Measurements from ENCODE around the gene CACNA1B. TPM values are rescaled to one million over a fixed set of nuclear protein-coding genes. Genes with fewer than 3 reads are reported as not detected.

Gene CACNA1B
- total and polyA plus RNA-seq, 8 donors, result 0.15 to 0.34 (median 0.29) TPM; not detected in 1

- intact Hi-C loops (cut with DNase I), result no loop called here
- no peak for TF ChIP-seq CTCF (IDR thresholded peaks at IDR 0.05)
- no peaks in the 10 kb centered on the region for H3K36me3 ChIP-seq
- peak in 1 of 4 donors; percentile 40 for DNase-seq
- H3K4me3 ChIP-seq, result no peak overlapping the region
- no peaks in the 10 kb centered on the region for H3K9me3 ChIP-seq
- H3K27me3 ChIP-seq, result peaks cover 27 to 70% of the 10 kb centered on the region in 2 donors
- peaks cover 0 to 10% of the 10 kb centered on the region in 2 donors for H3K4me1 ChIP-seq
- no peak overlapping the region for H3K27ac ChIP-seq
- no peak for ATAC-seq
Measured at GRCh38 chr9:138024131-138024530, 146.5 kb downstream of the CACNA1B start.

- Histone ChIP-seq H3K27me3 (peaks cover 27 to 76% of the 10 kb centered on the region in 2 donors), H3K27ac (no peak overlapping the region), H3K36me3 (no peaks in the 10 kb centered on the region), H3K4me3 (no peak overlapping the region), H3K4me1 (peaks cover 0 to 10% of the 10 kb centered on the region in 2 donors), H3K9me3 (no peaks in the 10 kb centered on the region)
- DNase-seq, result peak in 1 of 4 donors; percentile 49
- intact Hi-C loops (cut with DNase I), result no loop called here
- no peak for ATAC-seq
- no peak for TF ChIP-seq CTCF (IDR thresholded peaks at IDR 0.05)
Measured at GRCh38 chr9:138024831-138025291, 147.3 kb downstream of the CACNA1B start.

- Histone ChIP-seq H3K4me3 (no peak overlapping the region), H3K9me3 (no peaks in the 10 kb centered on the region), H3K27ac (no peak overlapping the region), H3K36me3 (no peaks in the 10 kb centered on the region), H3K4me1 (peaks cover 0 to 10% of the 10 kb centered on the region in 2 donors), H3K27me3 (peaks cover 27 to 76% of the 10 kb centered on the region in 2 donors)
- TF ChIP-seq CTCF (IDR thresholded peaks at IDR 0.05), result no peak
- peak in 1 of 4 donors; percentile 43 for DNase-seq
- intact Hi-C loops (cut with DNase I), result no loop called here
- ATAC-seq, result no peak
Measured at GRCh38 chr9:138025417-138025816, 147.8 kb downstream of the CACNA1B start.

GRCh38 chr9:138025908-138026307 lies 148.3 kb downstream of the CACNA1B start:
- ATAC-seq (no peak), DNase-seq (peak in 1 of 4 donors; percentile 18)
- intact Hi-C loops (cut with DNase I), result no loop called here
- H3K27ac ChIP-seq, result no peak overlapping the region
- peaks cover 0 to 10% of the 10 kb centered on the region in 2 donors for H3K4me1 ChIP-seq
- H3K4me3 ChIP-seq, result no peak overlapping the region
- peaks cover 28 to 76% of the 10 kb centered on the region in 2 donors for H3K27me3 ChIP-seq
- H3K9me3 ChIP-seq, result no peaks in the 10 kb centered on the region
- TF ChIP-seq CTCF (IDR thresholded peaks at IDR 0.05), result no peak
- no peaks in the 10 kb centered on the region for H3K36me3 ChIP-seq

- TF ChIP-seq CTCF (IDR thresholded peaks at IDR 0.05), result no peak
- H3K9me3 ChIP-seq, result no peaks in the 10 kb centered on the region
- H3K36me3 ChIP-seq, result no peaks in the 10 kb centered on the region
- no peak for DNase-seq
- no peak overlapping the region for H3K27ac ChIP-seq
- H3K27me3 ChIP-seq, result peaks cover 19 to 65% of the 10 kb centered on the region in 2 donors
- intact Hi-C loops (cut with DNase I), result no loop called here
- no peak overlapping the region for H3K4me3 ChIP-seq
- no peaks in the 10 kb centered on the region for H3K4me1 ChIP-seq
- no peak for ATAC-seq
Measured at GRCh38 chr9:138028596-138028995, 151.0 kb downstream of the CACNA1B start.

Data from left lung (tissue), 10 donors.